ENCODE results near the gene CTH. TPM values are rescaled to one million over a fixed set of nuclear protein-coding genes. Genes with fewer than 3 reads are reported as not detected.

CTH gene
- total and polyA plus RNA-seq, 2 of the 13 experiments (the other 11 are each of a cell fraction or from before 2014, with no cell fraction given), result 8.7 to 19.7 TPM

DNA sequence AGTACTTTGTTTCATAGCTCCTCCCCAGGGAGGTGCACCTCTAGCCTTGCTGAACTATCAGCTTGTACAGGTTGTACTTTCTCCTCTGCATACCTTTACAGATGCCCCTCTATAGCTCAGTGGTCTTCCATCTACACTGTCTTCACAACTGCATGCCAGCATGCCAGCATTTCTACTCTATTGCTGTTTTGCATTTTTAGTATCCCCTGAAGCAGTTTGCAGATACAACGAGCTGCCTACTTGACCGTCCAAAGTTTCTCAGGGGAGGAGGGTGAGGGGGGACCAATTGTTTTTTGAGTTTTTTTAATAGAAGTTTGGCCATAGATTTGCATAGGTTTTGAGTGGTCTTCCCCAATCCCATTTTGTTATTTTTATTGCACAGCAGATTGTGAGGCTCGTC lies 27.6 kb upstream of the CTH start:
- ATAC-seq (no peak), FAIRE-seq (no peak), DNase-seq (ENCODE audit: low spot score) (no peak)
- no peaks in the 10 kb centered on the region for H3K9me3 ChIP-seq (ENCODE audit: low read length)
- CTCF ChIA-PET (ENCODE audit: low intra/inter-chr PET ratio, low total read pairs), result no interaction called here
- H3K4me3 ChIP-seq (replicated peaks in 1 of 3; ENCODE audit: insufficient read depth in 1 of 3, low read depth in 2 of 3, low read length in 3 of 3), result no peak overlapping the region
- TF ChIP-seq NFKB2 (CRISPR knock-in tag; IDR thresholded peaks at IDR 0.05; ENCODE audit: borderline replicate concordance), result no peak
- TF ChIP-seq ZNF557 (CRISPR knock-in tag; IDR thresholded peaks at IDR 0.05), result no peak
- TF ChIP-seq TP53 (CRISPR knock-in tag; conservative IDR thresholded peaks at IDR 0.05), result no peak
- no peak for TF ChIP-seq HOXA9 (CRISPR knock-in tag; IDR thresholded peaks at IDR 0.05; ENCODE audit: borderline replicate concordance)
- no peak for TF ChIP-seq SOX5 (CRISPR knock-in tag; IDR thresholded peaks at IDR 0.05; ENCODE audit: borderline replicate concordance)
- TF ChIP-seq ZNF552 (CRISPR knock-in tag; IDR thresholded peaks at IDR 0.05; ENCODE audit: borderline replicate concordance), result no peak
- TF ChIP-seq ZNF530 (CRISPR knock-in tag; IDR thresholded peaks at IDR 0.05; ENCODE audit: low read depth), result no peak
- no peak for TF ChIP-seq BCLAF1 (IDR thresholded peaks at IDR 0.05)
- TF ChIP-seq ZC3H4 (CRISPR knock-in tag; IDR thresholded peaks at IDR 0.05; ENCODE audit: borderline replicate concordance), result no peak
- no peak overlapping the region for H3K27ac ChIP-seq (ENCODE audit: extremely low read length, insufficient read depth, low read length)
- in situ Hi-C loops (cut with HindIII; ENCODE audit: extremely low pct_ligation_motif_present, low pct_unique_long_range_greater_than_20kb), result no loop called here
- no peaks in the 10 kb centered on the region; a peak in 2 of 5 replicates for H3K27me3 ChIP-seq (ENCODE audit: control insufficient read depth in 1 of 2, insufficient read depth in 2 of 2, low read length in 2 of 2)
- no peak overlapping the region for H3K9ac ChIP-seq (ENCODE audit: insufficient read depth, low read depth, low read length)
- H4K20me1 ChIP-seq (ENCODE audit: insufficient read depth, low read length), result no peaks in the 10 kb centered on the region
- intact Hi-C loops (cut with micrococcal nuclease; ENCODE audit: unreplicated experiment), result no loop called here
- POLR2A ChIA-PET, result no interaction called here
- H3K4me1 ChIP-seq (ENCODE audit: insufficient read depth, low read length), result no peaks in the 10 kb centered on the region
- H3K36me3 ChIP-seq (replicated peaks in 1 of 2; ENCODE audit: control insufficient read depth in 1 of 2, insufficient read depth in 2 of 2, low read length in 2 of 2), result no peaks in the 10 kb centered on the region
- no TSS peak for BruUV-seq (replicated peaks)
- WGBS (ENCODE audit: low lambda C conversion rate), result 43% methylated on average over 3 of the region's 3 CpGs
- H3K79me2 ChIP-seq (ENCODE audit: insufficient read depth, low read length), result no peaks in the 10 kb centered on the region
- H3K4me2 ChIP-seq (ENCODE audit: low read depth, low read length), result no peak overlapping the region
- no peak overlapping the region for H2AFZ ChIP-seq (ENCODE audit: low read length)

All from HepG2 (cell line).